ENCODE data around the gene TNFRSF4. TPM values are rescaled to one million over a fixed set of nuclear protein-coding genes. Genes with fewer than 3 reads are reported as not detected.

The TNFRSF4 gene
- total and polyA plus RNA-seq, 2 of the 13 experiments (the other 11 are each of a cell fraction or from before 2014, with no cell fraction given) = not detected

DNA sequence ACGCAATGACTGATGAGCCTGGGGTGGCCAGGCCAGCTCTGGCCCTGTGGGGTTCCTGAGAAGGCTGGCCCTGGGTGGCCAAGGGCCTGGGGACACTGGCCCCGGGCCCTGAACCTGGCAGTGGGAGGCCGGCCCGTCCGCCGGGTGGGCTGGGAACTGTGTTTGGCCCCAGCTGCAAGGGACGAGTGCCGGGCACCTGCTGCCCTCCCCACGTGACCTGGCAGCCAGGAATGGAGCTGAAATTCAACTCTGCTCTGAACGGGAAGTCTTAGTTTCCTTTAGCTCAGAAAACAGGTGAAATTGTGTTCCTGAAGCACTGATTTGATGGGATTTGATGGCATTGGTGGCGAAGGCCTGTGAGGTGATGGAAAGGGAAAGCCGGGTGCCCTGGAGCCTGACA lies 48.5 kb downstream of the TNFRSF4 start (continued):
- TF ChIP-seq, protein P1, sequence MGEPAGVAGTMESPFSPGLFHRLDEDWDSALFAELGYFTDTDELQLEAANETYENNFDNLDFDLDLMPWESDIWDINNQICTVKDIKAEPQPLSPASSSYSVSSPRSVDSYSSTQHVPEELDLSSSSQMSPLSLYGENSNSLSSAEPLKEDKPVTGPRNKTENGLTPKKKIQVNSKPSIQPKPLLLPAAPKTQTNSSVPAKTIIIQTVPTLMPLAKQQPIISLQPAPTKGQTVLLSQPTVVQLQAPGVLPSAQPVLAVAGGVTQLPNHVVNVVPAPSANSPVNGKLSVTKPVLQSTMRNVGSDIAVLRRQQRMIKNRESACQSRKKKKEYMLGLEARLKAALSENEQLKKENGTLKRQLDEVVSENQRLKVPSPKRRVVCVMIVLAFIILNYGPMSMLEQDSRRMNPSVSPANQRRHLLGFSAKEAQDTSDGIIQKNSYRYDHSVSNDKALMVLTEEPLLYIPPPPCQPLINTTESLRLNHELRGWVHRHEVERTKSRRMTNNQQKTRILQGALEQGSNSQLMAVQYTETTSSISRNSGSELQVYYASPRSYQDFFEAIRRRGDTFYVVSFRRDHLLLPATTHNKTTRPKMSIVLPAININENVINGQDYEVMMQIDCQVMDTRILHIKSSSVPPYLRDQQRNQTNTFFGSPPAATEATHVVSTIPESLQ (CRISPR knock-in tag; conservative IDR thresholded peaks at IDR 0.05) = no peak
- no peak for TF ChIP-seq MBNL3 (CRISPR knock-in tag; conservative IDR thresholded peaks at IDR 0.05)
- no peak for TF ChIP-seq RCOR2 (CRISPR knock-in tag; IDR thresholded peaks at IDR 0.05)
- no peak for TF ChIP-seq ZNF274 (CRISPR knock-in tag; IDR thresholded peaks at IDR 0.05)

GRCh38 chr1:1164701-1165451 lies 49.1 kb downstream of the TNFRSF4 start:
- Histone ChIP-seq H4K20me1 (ENCODE audit: insufficient read depth, low read length) (no peaks in the 10 kb centered on the region), H3K4me1 (ENCODE audit: insufficient read depth, low read length) (peaks cover 56% of the 10 kb centered on the region), H2AFZ (ENCODE audit: low read length) (no peak overlapping the region), H3K4me3 (replicated peaks in 1 of 3; ENCODE audit: insufficient read depth in 1 of 3, low read depth in 2 of 3, low read length in 3 of 3) (peak overlapping the region; percentile 47 to 68 (median 67); a peak in 5 of 6 replicates), H3K27ac (ENCODE audit: extremely low read length, insufficient read depth, low read length) (peak overlapping the region; percentile 34), H3K79me2 (ENCODE audit: insufficient read depth, low read length) (no peaks in the 10 kb centered on the region), H3K4me2 (ENCODE audit: low read depth, low read length) (peak overlapping the region; percentile 82), H3K9me3 (ENCODE audit: low read length) (no peaks in the 10 kb centered on the region), H3K9ac (ENCODE audit: insufficient read depth, low read depth, low read length) (peak overlapping the region; percentile 63), H3K36me3 (replicated peaks in 1 of 2; ENCODE audit: control insufficient read depth in 1 of 2, insufficient read depth in 2 of 2, low read length in 2 of 2) (no peaks in the 10 kb centered on the region), H3K27me3 (ENCODE audit: control insufficient read depth in 1 of 2, insufficient read depth in 2 of 2, low read length in 2 of 2) (no peaks in the 10 kb centered on the region)
- in situ Hi-C loops (cut with HindIII; ENCODE audit: extremely low pct_ligation_motif_present, low pct_unique_long_range_greater_than_20kb) (no loop called here), intact Hi-C loops (cut with micrococcal nuclease; ENCODE audit: unreplicated experiment) (no loop called here)
- ChIA-PET CTCF (ENCODE audit: low intra/inter-chr PET ratio, low total read pairs) (no interaction called here), POLR2A (interaction anchor here (1.0 to 7.4 kb wide), 14 partner anchors 10 to 159 kb away, joined by 3 to 93 read pairs (median 6); partner anchors contain the start of genes AGRN and SDF4)
- TSS peak; percentile 44 for BruUV-seq (replicated peaks)
- FAIRE-seq (no peak), DNase-seq (ENCODE audit: low spot score) (peak; percentile 50), ATAC-seq (peak; percentile 57)
- WGBS (ENCODE audit: low lambda C conversion rate) = 36% methylated on average over 22 of the region's 48 CpGs
- TF ChIP-seq, protein P2, sequence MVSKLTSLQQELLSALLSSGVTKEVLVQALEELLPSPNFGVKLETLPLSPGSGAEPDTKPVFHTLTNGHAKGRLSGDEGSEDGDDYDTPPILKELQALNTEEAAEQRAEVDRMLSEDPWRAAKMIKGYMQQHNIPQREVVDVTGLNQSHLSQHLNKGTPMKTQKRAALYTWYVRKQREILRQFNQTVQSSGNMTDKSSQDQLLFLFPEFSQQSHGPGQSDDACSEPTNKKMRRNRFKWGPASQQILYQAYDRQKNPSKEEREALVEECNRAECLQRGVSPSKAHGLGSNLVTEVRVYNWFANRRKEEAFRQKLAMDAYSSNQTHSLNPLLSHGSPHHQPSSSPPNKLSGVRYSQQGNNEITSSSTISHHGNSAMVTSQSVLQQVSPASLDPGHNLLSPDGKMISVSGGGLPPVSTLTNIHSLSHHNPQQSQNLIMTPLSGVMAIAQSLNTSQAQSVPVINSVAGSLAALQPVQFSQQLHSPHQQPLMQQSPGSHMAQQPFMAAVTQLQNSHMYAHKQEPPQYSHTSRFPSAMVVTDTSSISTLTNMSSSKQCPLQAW (CRISPR knock-in tag; IDR thresholded peaks at IDR 0.05) = peak; percentile 79
- peak; percentile 57; the same call in 1 of the 2 replicates for TF ChIP-seq ZFX (CRISPR knock-in tag; IDR thresholded peaks at IDR 0.05; ENCODE audit: low read depth)
- TF ChIP-seq, protein P3, sequence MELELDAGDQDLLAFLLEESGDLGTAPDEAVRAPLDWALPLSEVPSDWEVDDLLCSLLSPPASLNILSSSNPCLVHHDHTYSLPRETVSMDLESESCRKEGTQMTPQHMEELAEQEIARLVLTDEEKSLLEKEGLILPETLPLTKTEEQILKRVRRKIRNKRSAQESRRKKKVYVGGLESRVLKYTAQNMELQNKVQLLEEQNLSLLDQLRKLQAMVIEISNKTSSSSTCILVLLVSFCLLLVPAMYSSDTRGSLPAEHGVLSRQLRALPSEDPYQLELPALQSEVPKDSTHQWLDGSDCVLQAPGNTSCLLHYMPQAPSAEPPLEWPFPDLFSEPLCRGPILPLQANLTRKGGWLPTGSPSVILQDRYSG (CRISPR knock-in tag; IDR thresholded peaks at IDR 0.05) = no peak
- TF ChIP-seq ZNF567 (CRISPR knock-in tag; IDR thresholded peaks at IDR 0.05; ENCODE audit: borderline replicate concordance) = no peak
- TF ChIP-seq ZNF354B (CRISPR knock-in tag; IDR thresholded peaks at IDR 0.05) = no peak
- TF ChIP-seq ZNF343 (CRISPR knock-in tag; IDR thresholded peaks at IDR 0.05) = no peak
- TF ChIP-seq ZMYM2 (CRISPR knock-in tag; IDR thresholded peaks at IDR 0.05) = peak; percentile 34; the same call in 1 of the 2 replicates
- peak; percentile 4 for TF ChIP-seq MED8 (CRISPR knock-in tag; IDR thresholded peaks at IDR 0.05; ENCODE audit: insufficient replicate concordance)
- no peak for TF ChIP-seq ZNF143 (CRISPR knock-in tag; IDR thresholded peaks at IDR 0.05)
- TF ChIP-seq DZIP1 (CRISPR knock-in tag; IDR thresholded peaks at IDR 0.05) = peak; percentile 13; the same call in 1 of the 2 replicates
- TF ChIP-seq ZNF121 (CRISPR knock-in tag; IDR thresholded peaks at IDR 0.05) = no peak
